Ishikawa (cell line): ENCODE results near the gene TLR8.

ENCODE experiments used
- EP300 ChIP-seq: IDR thresholded peaks from 2 replicates; pipeline ENCODE4 v1.6.1; 2012; ENCODE audit warnings: borderline replicate concordance
- RAD21 ChIP-seq: IDR thresholded peaks from 2 replicates; pipeline ENCODE4 v1.6.1; 2012; ENCODE audit warnings: low read depth
- TAF1 ChIP-seq: IDR thresholded peaks from 2 replicates; pipeline ENCODE4 v1.6.1; 2012; ENCODE audit warnings: low read depth, mild to moderate bottlenecking
- TCF12 ChIP-seq: IDR thresholded peaks from 2 replicates; pipeline ENCODE4 v1.6.1; 2012; ENCODE audit warnings: low read depth
- TEAD4 ChIP-seq: IDR thresholded peaks from 2 replicates; pipeline ENCODE4 v1.6.1; 2012
- YY1 ChIP-seq: IDR thresholded peaks from 2 replicates; pipeline ENCODE4 v1.6.1; 2012; ENCODE audit warnings: low read depth
- TF ChIP-seq, protein P1 (sequence below): IDR thresholded peaks from 2 replicates; pipeline ENCODE4 v1.6.1; 2012

DNA sequence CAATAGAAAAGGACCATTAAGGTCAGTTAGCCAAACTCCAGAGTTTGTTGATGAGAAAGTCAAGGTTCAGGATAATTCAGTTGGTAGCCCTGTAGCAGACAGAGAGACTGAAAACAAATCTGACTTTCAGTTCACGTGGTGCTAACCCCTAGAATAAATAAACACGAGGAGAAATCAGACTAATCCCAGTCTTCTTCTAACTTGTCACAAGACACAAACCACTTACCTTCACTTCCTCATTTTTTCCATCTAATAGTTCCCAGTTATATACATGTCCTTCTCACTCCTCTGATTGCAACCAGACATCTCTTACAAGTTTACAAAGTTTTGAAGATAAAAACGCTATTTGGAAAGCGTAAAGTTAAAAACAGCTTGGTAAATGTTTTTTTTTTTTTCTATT is 31.8 kb upstream of the TLR8 start:
- TF ChIP-seq RAD21, result no peak
- TF ChIP-seq, protein P1, sequence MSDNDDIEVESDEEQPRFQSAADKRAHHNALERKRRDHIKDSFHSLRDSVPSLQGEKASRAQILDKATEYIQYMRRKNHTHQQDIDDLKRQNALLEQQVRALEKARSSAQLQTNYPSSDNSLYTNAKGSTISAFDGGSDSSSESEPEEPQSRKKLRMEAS, result no peak
- TF ChIP-seq TCF12, result no peak
- TF ChIP-seq YY1, result no peak
- no peak for TF ChIP-seq TAF1
- no peak for TF ChIP-seq TEAD4
- TF ChIP-seq EP300, result no peak
